ENCODE data around the gene ZC3H13.
"Not testable (repeated sequence)": the region's sequence is repeated elsewhere in the genome, so short reads cannot be mapped to it uniquely, and the experiment has no call there.

- not testable (repeated sequence) for TF ChIP-seq CTCF (IDR thresholded peaks at IDR 0.05; ENCODE audit: low read length); EZH2 (optimal IDR thresholded peaks at IDR 0.05; ENCODE audit: low read depth, low read length); EZH2phosphoT487 (IDR thresholded peaks at IDR 0.05; ENCODE audit: low read length)
These were observed 71.4 kb downstream of the ZC3H13 start for GRCh38 chr13:45981127-45981526.
